WTC11 (cell line): ENCODE data around the gene OCIAD1. TPM values are rescaled to one million over a fixed set of nuclear protein-coding genes. Genes with fewer than 3 reads are reported as not detected.
A peak's percentile ranks its signal among the peaks of the same experiment; 100 is the strongest.

ENCODE experiments used
- ATAC-seq: fragments of 200-7000 bp; cut with Tn5 transposase; 2 replicates; pipeline ENCODE4 v1.10.0; 2021; ENCODE audit warnings: mild to moderate bottlenecking, moderate library complexity
- CTCF ChIA-PET: fragments of 300-600 bp; sonication (Branson Sonifier 250); formaldehyde crosslinking; loops from one replicate; lab custom pipeline; 2021; ENCODE audit warnings: antibody characterized with exemption; lab: Charles Lee
- POLR2A ChIA-PET: fragments of 350-600 bp; sonication (Branson Sonifier 250); formaldehyde crosslinking; loops from one replicate; lab custom pipeline; 2021; ENCODE audit warnings: antibody characterized with exemption; lab: Charles Lee
- DNase-seq: peaks from one replicate; pipeline ENCODE4 v3.0.0; 2021; ENCODE audit warnings: low spot score
- H3K27ac Mint-ChIP-seq: 2 replicates; pipeline ENCODE4 v1.8.0; 2021; ENCODE audit warnings: mixed read lengths
- H3K27me3 Mint-ChIP-seq: 2 replicates; pipeline ENCODE4 v1.8.0; 2021; ENCODE audit warnings: low read depth, mild to moderate bottlenecking, moderate library complexity, mixed read lengths
- H3K36me3 Mint-ChIP-seq: 2 replicates; pipeline ENCODE4 v1.8.0; 2021; ENCODE audit warnings: mixed read lengths
- H3K4me1 Mint-ChIP-seq: 2 replicates; pipeline ENCODE4 v1.8.0; 2022; ENCODE audit warnings: mixed read lengths
- H3K4me3 Mint-ChIP-seq: 2 replicates; pipeline ENCODE4 v1.8.0; 2021; ENCODE audit warnings: mild to moderate bottlenecking, moderate library complexity, mixed read lengths
- H3K9me3 Mint-ChIP-seq: 2 replicates; pipeline ENCODE4 v1.8.0; 2021; ENCODE audit warnings: mixed read lengths
- CDX4 ChIP-seq: fragments of 250-450 bp; sonication (Bioruptor Pico); IDR thresholded peaks from 2 replicates; pipeline ENCODE4 v1.9.0; 2021; ENCODE audit warnings: moderate library complexity, mild to moderate bottlenecking, inconsistent platforms, borderline replicate concordance
- E2F1 ChIP-seq: sonication (generic); formaldehyde crosslinking; IDR thresholded peaks from 2 replicates; pipeline ENCODE4 v1.8.0; 2022; ENCODE audit warnings: mild to moderate bottlenecking, missing genetic modification reagents
- EMX1 ChIP-seq: fragments of 250-450 bp; sonication (Bioruptor Pico); IDR thresholded peaks from 2 replicates; pipeline ENCODE4 v1.8.0; 2021; ENCODE audit warnings: mild to moderate bottlenecking
- MLX ChIP-seq: sonication (generic); formaldehyde crosslinking; IDR thresholded peaks from 2 replicates; pipeline ENCODE4 v1.8.1; 2023; ENCODE audit warnings: mild to moderate bottlenecking, missing genetic modification reagents, moderate library complexity
- MXD4 ChIP-seq: fragments of 250-450 bp; sonication (Bioruptor Pico); IDR thresholded peaks from 2 replicates; pipeline ENCODE4 v1.8.0; 2021; ENCODE audit warnings: mild to moderate bottlenecking, moderate library complexity, borderline replicate concordance
- NFATC4 ChIP-seq: fragments of 250-450 bp; sonication (Bioruptor Pico); IDR thresholded peaks from 2 replicates; pipeline ENCODE4 v1.9.0; 2021; ENCODE audit warnings: mild to moderate bottlenecking
- OVOL2 ChIP-seq: fragments of 250-450 bp; sonication (Bioruptor Pico); IDR thresholded peaks from 2 replicates; pipeline ENCODE4 v1.9.0; 2021; ENCODE audit warnings: mild to moderate bottlenecking, borderline replicate concordance
- ZNF263 ChIP-seq: sonication (generic); formaldehyde crosslinking; IDR thresholded peaks from 2 replicates; pipeline ENCODE4 v1.8.1; 2022; ENCODE audit warnings: low read depth, mild to moderate bottlenecking, moderate library complexity, missing genetic modification reagents
- ZNF425 ChIP-seq: fragments of 250-450 bp; sonication (Bioruptor Pico); conservative IDR thresholded peaks from 2 replicates; pipeline ENCODE4 v1.9.0; 2021; ENCODE audit warnings: mild to moderate bottlenecking
- ZNF512 ChIP-seq: sonication (generic); formaldehyde crosslinking; IDR thresholded peaks from 2 replicates; pipeline ENCODE4 v1.8.1; 2022; ENCODE audit warnings: missing genetic modification reagents, borderline replicate concordance
- ZNF671 ChIP-seq: fragments of 250-450 bp; sonication (Bioruptor Pico); IDR thresholded peaks from 2 replicates; pipeline ENCODE4 v1.8.0; 2021; ENCODE audit warnings: mild to moderate bottlenecking
- total RNA-seq: library from RNA; stranded (reverse); gene quantifications from 3 replicates; pipeline ENCODE4 v1.2.3, GENCODE V29; 2021
- TF ChIP-seq, protein P1 (sequence below): fragments of 200-600 bp; IDR thresholded peaks from 2 replicates; pipeline ENCODE4 v1.8.0; 2022; ENCODE audit warnings: antibody characterized with exemption
- TF ChIP-seq, protein P2 (sequence below): sonication (generic); formaldehyde crosslinking; IDR thresholded peaks from 2 replicates; pipeline ENCODE4 v1.8.0; 2023; ENCODE audit warnings: mild to moderate bottlenecking, missing genetic modification reagents

Gene OCIAD1
- total RNA-seq, 1 experiment from 2014 or later, result 135 TPM

DNA sequence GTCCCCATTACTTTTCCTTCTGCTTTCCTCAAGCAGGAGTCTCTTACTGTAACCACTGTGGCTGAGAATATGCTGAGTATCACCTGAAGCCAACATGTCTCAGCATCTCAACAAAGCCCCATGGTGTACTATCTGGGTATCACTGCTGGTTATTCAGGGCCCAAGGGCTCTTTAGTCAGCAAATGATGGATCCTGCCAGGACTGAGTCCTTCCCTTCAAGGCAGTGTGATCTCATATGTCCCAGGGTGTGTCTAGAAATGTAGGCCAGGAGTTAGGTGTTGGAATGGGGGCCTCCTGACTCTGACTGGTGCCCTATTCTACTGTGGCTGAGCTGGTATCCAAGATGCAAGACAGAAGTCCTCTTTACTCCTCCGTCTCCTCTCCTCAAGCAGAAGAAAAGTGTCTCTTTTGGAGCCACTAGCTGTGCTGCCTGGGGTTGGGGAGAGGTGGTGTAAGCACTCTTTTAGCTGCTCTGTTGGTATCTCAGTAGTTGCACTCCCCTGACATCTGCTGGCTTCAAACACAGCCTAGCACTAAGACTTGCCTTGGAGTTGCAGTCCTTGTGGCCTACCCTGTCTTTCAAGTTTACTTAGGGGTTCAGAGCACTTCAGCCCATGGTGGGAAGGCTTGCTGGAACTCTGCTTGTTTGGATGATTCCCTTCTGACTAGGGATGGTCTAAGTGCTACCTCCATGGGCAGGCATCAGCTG, 47.1 kb downstream of the OCIAD1 start:
- Mint-ChIP-seq H3K4me3 (no peak overlapping the region), H3K27me3 (no peaks in the 10 kb centered on the region), H3K4me1 (peaks cover 4% of the 10 kb centered on the region), H3K27ac (no peak overlapping the region), H3K36me3 (peaks cover 2% of the 10 kb centered on the region; the same call in 1 of the 2 replicates), H3K9me3 (peaks cover 3% of the 10 kb centered on the region)
- no peak for DNase-seq
- TF ChIP-seq OVOL2 (CRISPR knock-in tag) (no peak), MLX (CRISPR knock-in tag) (no peak), ZNF671 (CRISPR knock-in tag) (no peak), MXD4 (CRISPR knock-in tag) (no peak), CDX4 (CRISPR knock-in tag) (no peak), EMX1 (no peak), ZNF263 (CRISPR knock-in tag) (no peak), ZNF425 (CRISPR knock-in tag) (no peak), NFATC4 (no peak), ZNF512 (CRISPR knock-in tag) (no peak), E2F1 (CRISPR knock-in tag) (no peak)
- TF ChIP-seq, protein P1, sequence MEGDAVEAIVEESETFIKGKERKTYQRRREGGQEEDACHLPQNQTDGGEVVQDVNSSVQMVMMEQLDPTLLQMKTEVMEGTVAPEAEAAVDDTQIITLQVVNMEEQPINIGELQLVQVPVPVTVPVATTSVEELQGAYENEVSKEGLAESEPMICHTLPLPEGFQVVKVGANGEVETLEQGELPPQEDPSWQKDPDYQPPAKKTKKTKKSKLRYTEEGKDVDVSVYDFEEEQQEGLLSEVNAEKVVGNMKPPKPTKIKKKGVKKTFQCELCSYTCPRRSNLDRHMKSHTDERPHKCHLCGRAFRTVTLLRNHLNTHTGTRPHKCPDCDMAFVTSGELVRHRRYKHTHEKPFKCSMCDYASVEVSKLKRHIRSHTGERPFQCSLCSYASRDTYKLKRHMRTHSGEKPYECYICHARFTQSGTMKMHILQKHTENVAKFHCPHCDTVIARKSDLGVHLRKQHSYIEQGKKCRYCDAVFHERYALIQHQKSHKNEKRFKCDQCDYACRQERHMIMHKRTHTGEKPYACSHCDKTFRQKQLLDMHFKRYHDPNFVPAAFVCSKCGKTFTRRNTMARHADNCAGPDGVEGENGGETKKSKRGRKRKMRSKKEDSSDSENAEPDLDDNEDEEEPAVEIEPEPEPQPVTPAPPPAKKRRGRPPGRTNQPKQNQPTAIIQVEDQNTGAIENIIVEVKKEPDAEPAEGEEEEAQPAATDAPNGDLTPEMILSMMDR, result no peak
- TF ChIP-seq, protein P2, sequence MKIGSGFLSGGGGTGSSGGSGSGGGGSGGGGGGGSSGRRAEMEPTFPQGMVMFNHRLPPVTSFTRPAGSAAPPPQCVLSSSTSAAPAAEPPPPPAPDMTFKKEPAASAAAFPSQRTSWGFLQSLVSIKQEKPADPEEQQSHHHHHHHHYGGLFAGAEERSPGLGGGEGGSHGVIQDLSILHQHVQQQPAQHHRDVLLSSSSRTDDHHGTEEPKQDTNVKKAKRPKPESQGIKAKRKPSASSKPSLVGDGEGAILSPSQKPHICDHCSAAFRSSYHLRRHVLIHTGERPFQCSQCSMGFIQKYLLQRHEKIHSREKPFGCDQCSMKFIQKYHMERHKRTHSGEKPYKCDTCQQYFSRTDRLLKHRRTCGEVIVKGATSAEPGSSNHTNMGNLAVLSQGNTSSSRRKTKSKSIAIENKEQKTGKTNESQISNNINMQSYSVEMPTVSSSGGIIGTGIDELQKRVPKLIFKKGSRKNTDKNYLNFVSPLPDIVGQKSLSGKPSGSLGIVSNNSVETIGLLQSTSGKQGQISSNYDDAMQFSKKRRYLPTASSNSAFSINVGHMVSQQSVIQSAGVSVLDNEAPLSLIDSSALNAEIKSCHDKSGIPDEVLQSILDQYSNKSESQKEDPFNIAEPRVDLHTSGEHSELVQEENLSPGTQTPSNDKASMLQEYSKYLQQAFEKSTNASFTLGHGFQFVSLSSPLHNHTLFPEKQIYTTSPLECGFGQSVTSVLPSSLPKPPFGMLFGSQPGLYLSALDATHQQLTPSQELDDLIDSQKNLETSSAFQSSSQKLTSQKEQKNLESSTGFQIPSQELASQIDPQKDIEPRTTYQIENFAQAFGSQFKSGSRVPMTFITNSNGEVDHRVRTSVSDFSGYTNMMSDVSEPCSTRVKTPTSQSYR (CRISPR knock-in tag), result no peak
- ChIA-PET CTCF (interaction anchor here (1.2 kb wide), 1 partner anchor 67 kb away, joined by 3 read pairs; no protein-coding TSS in a partner anchor), POLR2A (no interaction called here)
- ATAC-seq, result peak; percentile 84
